ENCODE data around the gene CDK16. TPM values are rescaled to one million over a fixed set of nuclear protein-coding genes. Genes with fewer than 3 reads are reported as not detected.

Gene CDK16
- total RNA-seq, 2 experiments from 2014 or later, result 68.5 to 86.1 TPM

DNA sequence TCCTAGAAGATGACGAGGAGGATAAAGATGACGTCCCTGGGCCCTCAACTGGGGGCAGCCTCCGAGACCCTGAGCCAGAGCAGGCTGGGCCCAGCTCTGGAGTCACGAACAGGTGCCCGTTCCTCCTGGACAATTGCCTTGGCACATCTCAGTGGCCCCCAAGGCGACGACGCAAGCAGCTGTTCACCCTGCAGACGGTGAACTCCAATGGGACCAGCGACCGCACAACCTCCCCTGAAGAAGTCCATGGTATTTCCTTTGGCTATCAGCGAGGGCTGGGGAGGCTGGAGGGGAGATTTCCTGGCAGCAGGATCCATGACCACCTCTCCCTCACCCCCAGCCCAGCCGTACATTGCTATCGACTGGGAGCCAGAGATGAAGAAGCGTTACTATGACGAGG lies 26.2 kb downstream of the CDK16 start:
- intact Hi-C loops (cut with micrococcal nuclease; ENCODE audit: unreplicated experiment), result no loop called here
- Histone ChIP-seq H3K4me3 (ENCODE audit: low read depth, low read length, poor library complexity, severe bottlenecking) (no peak overlapping the region), H4K20me1 (ENCODE audit: insufficient read depth, low read length) (no peaks in the 10 kb centered on the region), H3K79me2 (ENCODE audit: insufficient read depth, low read depth, low read length) (no peaks in the 10 kb centered on the region), H2AFZ (ENCODE audit: low read length) (no peak overlapping the region), H3K9me3 (ENCODE audit: low read length) (no peaks in the 10 kb centered on the region), H3K4me1 (ENCODE audit: insufficient read depth, low read length, poor library complexity, severe bottlenecking) (no peaks in the 10 kb centered on the region), H3K4me2 (ENCODE audit: low read length) (no peak overlapping the region), H3K27ac (ENCODE audit: low read depth, low read length, poor library complexity, severe bottlenecking) (no peak overlapping the region), H3K36me3 (ENCODE audit: insufficient read depth, low read length) (peaks cover 26% of the 10 kb centered on the region), H3K9me2 (ENCODE audit: insufficient read depth, low read length) (no peaks in the 10 kb centered on the region)
- DNase-seq (ENCODE audit: low spot score), result no peak
- TF ChIP-seq, protein P1, sequence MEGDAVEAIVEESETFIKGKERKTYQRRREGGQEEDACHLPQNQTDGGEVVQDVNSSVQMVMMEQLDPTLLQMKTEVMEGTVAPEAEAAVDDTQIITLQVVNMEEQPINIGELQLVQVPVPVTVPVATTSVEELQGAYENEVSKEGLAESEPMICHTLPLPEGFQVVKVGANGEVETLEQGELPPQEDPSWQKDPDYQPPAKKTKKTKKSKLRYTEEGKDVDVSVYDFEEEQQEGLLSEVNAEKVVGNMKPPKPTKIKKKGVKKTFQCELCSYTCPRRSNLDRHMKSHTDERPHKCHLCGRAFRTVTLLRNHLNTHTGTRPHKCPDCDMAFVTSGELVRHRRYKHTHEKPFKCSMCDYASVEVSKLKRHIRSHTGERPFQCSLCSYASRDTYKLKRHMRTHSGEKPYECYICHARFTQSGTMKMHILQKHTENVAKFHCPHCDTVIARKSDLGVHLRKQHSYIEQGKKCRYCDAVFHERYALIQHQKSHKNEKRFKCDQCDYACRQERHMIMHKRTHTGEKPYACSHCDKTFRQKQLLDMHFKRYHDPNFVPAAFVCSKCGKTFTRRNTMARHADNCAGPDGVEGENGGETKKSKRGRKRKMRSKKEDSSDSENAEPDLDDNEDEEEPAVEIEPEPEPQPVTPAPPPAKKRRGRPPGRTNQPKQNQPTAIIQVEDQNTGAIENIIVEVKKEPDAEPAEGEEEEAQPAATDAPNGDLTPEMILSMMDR (conservative IDR thresholded peaks at IDR 0.05; ENCODE audit: low read length), result no peak
- no peak for TF ChIP-seq EZH2phosphoT487 (IDR thresholded peaks at IDR 0.05; ENCODE audit: borderline replicate concordance, low read depth, low read length)
- ChIA-PET CTCF (ENCODE audit: unreplicated experiment) (no interaction called here), POLR2A (no interaction called here)
- BruUV-seq (replicated peaks), result no TSS peak

DNA sequence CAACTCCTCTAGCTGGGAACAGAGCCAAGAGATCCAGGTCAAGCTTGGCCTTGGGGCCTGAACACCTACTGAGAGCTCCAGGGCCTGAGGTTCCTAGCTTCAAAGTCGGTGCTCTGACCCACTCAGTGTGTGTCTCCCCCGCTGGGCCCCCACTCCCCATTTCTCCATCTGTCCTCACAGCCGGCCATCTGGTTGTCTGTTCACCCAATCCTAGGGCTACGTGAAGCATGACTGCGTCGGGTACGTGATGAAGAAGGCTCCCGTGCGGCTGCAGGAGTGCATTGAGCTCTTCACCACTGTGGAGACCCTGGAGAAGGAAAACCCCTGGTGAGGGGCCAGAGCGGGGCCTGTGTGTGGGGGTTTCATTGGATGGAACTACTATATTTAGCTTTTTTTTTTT lies 26.7 kb downstream of the CDK16 start:
- CTCF ChIA-PET (ENCODE audit: unreplicated experiment), result no interaction called here
- POLR2A ChIA-PET, result no interaction called here
- BruUV-seq (replicated peaks), result no TSS peak
- no peaks in the 10 kb centered on the region for H3K79me2 ChIP-seq (ENCODE audit: insufficient read depth, low read depth, low read length)
- no peaks in the 10 kb centered on the region for H3K9me3 ChIP-seq (ENCODE audit: low read length)
- H2AFZ ChIP-seq (ENCODE audit: low read length), result no peak overlapping the region
- no peaks in the 10 kb centered on the region for H3K9me2 ChIP-seq (ENCODE audit: insufficient read depth, low read length)
- TF ChIP-seq, protein P1 (conservative IDR thresholded peaks at IDR 0.05; ENCODE audit: low read length), result no peak
- TF ChIP-seq EZH2phosphoT487 (IDR thresholded peaks at IDR 0.05; ENCODE audit: borderline replicate concordance, low read depth, low read length), result no peak
- intact Hi-C loops (cut with micrococcal nuclease; ENCODE audit: unreplicated experiment), result no loop called here
- H3K4me2 ChIP-seq (ENCODE audit: low read length), result no peak overlapping the region
- DNase-seq (ENCODE audit: low spot score), result no peak
- no peaks in the 10 kb centered on the region for H3K4me1 ChIP-seq (ENCODE audit: insufficient read depth, low read length, poor library complexity, severe bottlenecking)
- no peak overlapping the region for H3K27ac ChIP-seq (ENCODE audit: low read depth, low read length, poor library complexity, severe bottlenecking)
- H3K4me3 ChIP-seq (ENCODE audit: low read depth, low read length, poor library complexity, severe bottlenecking), result no peak overlapping the region
- no peaks in the 10 kb centered on the region for H4K20me1 ChIP-seq (ENCODE audit: insufficient read depth, low read length)
- peaks cover 22% of the 10 kb centered on the region for H3K36me3 ChIP-seq (ENCODE audit: insufficient read depth, low read length)

DNA sequence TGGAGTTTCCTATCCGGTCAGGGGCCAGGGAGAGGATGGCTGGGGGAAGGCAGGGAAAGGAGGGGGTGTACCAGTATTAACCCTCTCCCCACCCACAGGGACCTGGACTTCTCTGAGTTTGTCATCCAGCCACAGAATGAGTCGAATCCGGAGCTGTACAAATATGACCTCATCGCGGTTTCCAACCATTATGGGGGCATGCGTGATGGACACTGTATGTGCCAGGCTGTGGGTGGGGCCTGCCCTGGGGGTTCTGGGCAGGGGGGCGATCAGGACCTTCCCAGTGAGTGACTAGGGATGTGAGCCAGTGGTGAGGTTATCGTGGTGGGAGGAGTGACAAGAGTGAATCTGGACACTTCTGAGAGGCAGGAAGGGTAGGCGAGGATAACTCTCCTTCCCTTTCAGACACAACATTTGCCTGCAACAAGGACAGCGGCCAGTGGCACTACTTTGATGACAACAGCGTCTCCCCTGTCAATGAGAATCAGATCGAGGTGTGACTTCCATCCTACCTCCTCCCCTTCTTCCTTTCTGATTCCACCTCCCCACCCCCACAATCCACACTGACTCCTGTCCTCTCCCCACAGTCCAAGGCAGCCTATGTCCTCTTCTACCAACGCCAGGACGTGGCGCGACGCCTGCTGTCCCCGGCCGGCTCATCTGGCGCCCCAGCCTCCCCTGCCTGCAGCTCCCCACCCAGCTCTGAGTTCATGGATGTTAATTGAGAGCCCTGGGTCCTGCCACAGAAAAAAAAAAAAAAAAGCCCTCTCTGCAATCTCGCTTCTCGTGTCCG lies 28.9 kb downstream of the CDK16 start:
- DNase-seq (ENCODE audit: low spot score), result no peak
- Histone ChIP-seq H3K4me1 (ENCODE audit: insufficient read depth, low read length, poor library complexity, severe bottlenecking) (no peaks in the 10 kb centered on the region), H2AFZ (ENCODE audit: low read length) (no peak overlapping the region), H3K4me2 (ENCODE audit: low read length) (no peak overlapping the region), H3K27ac (ENCODE audit: low read depth, low read length, poor library complexity, severe bottlenecking) (no peak overlapping the region), H4K20me1 (ENCODE audit: insufficient read depth, low read length) (no peaks in the 10 kb centered on the region), H3K9me3 (ENCODE audit: low read length) (no peaks in the 10 kb centered on the region), H3K9me2 (ENCODE audit: insufficient read depth, low read length) (no peaks in the 10 kb centered on the region), H3K36me3 (ENCODE audit: insufficient read depth, low read length) (peaks cover 10% of the 10 kb centered on the region; the same call in 1 of the 2 replicates), H3K79me2 (ENCODE audit: insufficient read depth, low read depth, low read length) (no peaks in the 10 kb centered on the region), H3K4me3 (ENCODE audit: low read depth, low read length, poor library complexity, severe bottlenecking) (no peak overlapping the region)
- BruUV-seq (replicated peaks), result TSS peak; percentile 30
- POLR2A ChIA-PET, result no interaction called here
- TF ChIP-seq EZH2phosphoT487 (IDR thresholded peaks at IDR 0.05; ENCODE audit: borderline replicate concordance, low read depth, low read length), result no peak
- TF ChIP-seq, protein P1 (conservative IDR thresholded peaks at IDR 0.05; ENCODE audit: low read length), result no peak
- intact Hi-C loops (cut with micrococcal nuclease; ENCODE audit: unreplicated experiment), result no loop called here
- CTCF ChIA-PET (ENCODE audit: unreplicated experiment), result no interaction called here
